Tibial nerve (tissue), 4 donors: ENCODE data around the gene VWA8.

Experiments
- CTCF ChIP-seq, 5 experiments: fragments of 200-600 bp in 3 of 5; fragments of 450-650 bp in 2 of 5; sonication (generic) in 3 of 5; IDR thresholded peaks; one replicate each; pipeline ENCODE4 v1.5.1; 2016 to 2019; ENCODE audit warnings: antibody characterized with exemption in 5 of 5, mild to moderate bottlenecking in 3 of 5, moderate library complexity in 2 of 5
- EP300 ChIP-seq, 2 donors: sonication (generic); formaldehyde crosslinking; IDR thresholded peaks; one replicate each; pipeline ENCODE4 v1.6.1; 2017; ENCODE audit warnings: antibody characterized with exemption in 2 of 2, mild to moderate bottlenecking in 1 of 2
- POLR2A ChIP-seq, 2 donors: fragments of 450-650 bp; IDR thresholded peaks; one replicate each; pipeline ENCODE4 v1.6.1; 2017; ENCODE audit warnings: antibody characterized with exemption in 2 of 2, mild to moderate bottlenecking in 2 of 2, moderate library complexity in 2 of 2

- TF ChIP-seq CTCF (IDR thresholded peaks at IDR 0.05) (no peak), POLR2A (IDR thresholded peaks at IDR 0.05) (no peak), EP300 (IDR thresholded peaks at IDR 0.05) (no peak)
Measured at GRCh38 chr13:41978007-41978406, 17.1 kb upstream of the VWA8 start.
